ENCODE measurements around the gene TPRG1.

DNA sequence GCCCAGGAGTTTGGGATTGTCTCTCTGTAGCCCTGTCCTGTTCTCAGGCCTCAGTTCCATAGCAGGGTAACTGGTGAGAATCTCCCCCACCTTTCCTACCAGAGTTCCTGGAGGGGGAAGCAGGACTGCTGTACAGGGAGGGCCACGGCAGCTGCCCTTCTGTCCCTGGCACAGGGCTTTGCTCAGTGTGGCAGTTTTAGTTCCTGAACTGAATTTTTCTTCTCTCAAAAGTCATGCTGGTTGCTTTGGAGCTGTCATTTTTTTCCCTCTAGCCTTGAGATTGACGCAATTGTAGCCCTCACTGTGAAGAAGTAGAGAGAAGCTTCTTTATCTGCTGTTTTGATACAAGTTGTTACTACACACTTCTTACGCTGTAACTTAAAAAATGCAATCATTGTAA, 55.5 kb downstream of the TPRG1 start:
- TF ChIP-seq CTCF (optimal IDR thresholded peaks at IDR 0.05 in 1 of 3, IDR thresholded peaks at IDR 0.05 in 1 of 3, conservative IDR thresholded peaks at IDR 0.05 in 1 of 3; ENCODE audit: extremely low read depth in 1 of 3, insufficient read depth in 2 of 3, low read length in 3 of 3) (no peak), EZH2 (IDR thresholded peaks at IDR 0.05; ENCODE audit: low read length) (no peak)
